ENCODE measurements around the gene CHMP1A. TPM values are rescaled to one million over a fixed set of nuclear protein-coding genes. Genes with fewer than 3 reads are reported as not detected.

The CHMP1A gene
- total RNA-seq, 4 donors from 2014 or later, result 40.4 to 64.3 (median 50.3) TPM

GRCh38 chr16:89629827-89630610, 27.5 kb downstream of the CHMP1A start:
- no peak for TF ChIP-seq CTCF (IDR thresholded peaks at IDR 0.05; ENCODE audit: low read depth)

- TF ChIP-seq CTCF (IDR thresholded peaks at IDR 0.05; ENCODE audit: low read depth), result no peak
Measured at GRCh38 chr16:89624777-89625761, 32.4 kb downstream of the CHMP1A start.

- TF ChIP-seq CTCF (IDR thresholded peaks at IDR 0.05; ENCODE audit: low read depth), result no peak
Measured at GRCh38 chr16:89623511-89624261, 33.8 kb downstream of the CHMP1A start.

GRCh38 chr16:89621698-89622409, 35.7 kb downstream of the CHMP1A start:
- TF ChIP-seq CTCF (IDR thresholded peaks at IDR 0.05; ENCODE audit: low read depth), result no peak

GRCh38 chr16:89621136-89621697, 36.3 kb downstream of the CHMP1A start:
- TF ChIP-seq CTCF (IDR thresholded peaks at IDR 0.05; ENCODE audit: low read depth), result no peak

GRCh38 chr16:89620406-89620841, 37.1 kb downstream of the CHMP1A start:
- TF ChIP-seq CTCF (IDR thresholded peaks at IDR 0.05; ENCODE audit: low read depth), result no peak

All from subcutaneous adipose tissue (tissue), 4 donors.